ENCODE results near the gene DNAJC5G.
"Not testable (repeated sequence)": the region's sequence is repeated elsewhere in the genome, so short reads cannot be mapped to it uniquely, and the experiment has no call there.

Gene DNAJC5G

GRCh38 chr2:27281855-27282559 is 6.8 kb downstream of the DNAJC5G start, which contains the start of gene TRIM54:
Gene TRIM54, plus strand, starts transcription at chr2:27282429. Its CDS starts 303 bp downstream, at chr2:27282732.
- DNase-seq: no peak

GRCh38 chr2:27282892-27283291 is 7.7 kb downstream of the DNAJC5G start:
- DNase-seq: no peak

- DNase-seq: no peak
Measured at GRCh38 chr2:27284996-27285395, 9.8 kb downstream of the DNAJC5G start.

- DNase-seq: no peak
Measured at GRCh38 chr2:27285481-27285880, 10.2 kb downstream of the DNAJC5G start.

GRCh38 chr2:27288610-27289009 is 13.4 kb downstream of the DNAJC5G start:
- no peak for DNase-seq

GRCh38 chr2:27290549-27290948 is 15.3 kb downstream of the DNAJC5G start:
- DNase-seq: no peak

GRCh38 chr2:27291865-27292264 is 16.6 kb downstream of the DNAJC5G start:
- peak in 1 of 2 experiments; percentile 37 for DNase-seq

GRCh38 chr2:27294928-27295327 is 19.7 kb downstream of the DNAJC5G start:
- DNase-seq: no peak

- peak in 1 of 2 experiments; percentile 37 for DNase-seq
Measured at GRCh38 chr2:27296481-27296880, 21.2 kb downstream of the DNAJC5G start.

- DNase-seq: no peak
Measured at GRCh38 chr2:27297195-27297594, 22.0 kb downstream of the DNAJC5G start.

GRCh38 chr2:27298391-27299080 is 23.3 kb downstream of the DNAJC5G start:
- no peak for DNase-seq

GRCh38 chr2:27300606-27301005 is 25.4 kb downstream of the DNAJC5G start:
- not testable (repeated sequence) for DNase-seq

- peak; percentile 34 to 81 for DNase-seq
Measured at GRCh38 chr2:27303093-27304025, 28.1 kb downstream of the DNAJC5G start.

GRCh38 chr2:27304488-27305240 is 29.4 kb downstream of the DNAJC5G start:
- no peak for DNase-seq

- DNase-seq: no peak
Measured at GRCh38 chr2:27305516-27305915, 30.3 kb downstream of the DNAJC5G start.

GRCh38 chr2:27306136-27306535 is 30.9 kb downstream of the DNAJC5G start:
- no peak for DNase-seq

- peak in 1 of 2 experiments; percentile 55 for DNase-seq
Measured at GRCh38 chr2:27306573-27307286, 31.5 kb downstream of the DNAJC5G start.

- DNase-seq: no peak
Measured at GRCh38 chr2:27307287-27307544, 32.0 kb downstream of the DNAJC5G start.

GRCh38 chr2:27307545-27308358 is 32.5 kb downstream of the DNAJC5G start:
- peak in 1 of 2 experiments; percentile 22 for DNase-seq

- DNase-seq: no peak
Measured at GRCh38 chr2:27308359-27308881, 33.2 kb downstream of the DNAJC5G start, which contains the start of gene UCN. Gene UCN, minus strand, starts transcription at chr2:27308445. Its CDS starts 550 bp downstream, at chr2:27307895.

GRCh38 chr2:27309651-27310050 is 34.4 kb downstream of the DNAJC5G start:
- DNase-seq: no peak
